HG02763 (cell line): ENCODE results near the gene YIPF1.
A peak's percentile ranks its signal among the peaks of the same experiment; 100 is the strongest.
"Not testable (repeated sequence)": the region's sequence is repeated elsewhere in the genome, so short reads cannot be mapped to it uniquely, and the experiment has no call there.

ENCODE experiments used
- ATAC-seq: cut with Tn5 transposase; IDR thresholded peaks from one replicate; pipeline ENCODE4 v1.9.1; 2021; ENCODE audit warnings: mild to moderate bottlenecking, moderate library complexity; ENCODE audit not compliant: unreplicated experiment

Gene YIPF1

GRCh38 chr1:53842347-53842746 is 47.2 kb downstream of the YIPF1 start:
- no peak for ATAC-seq

DNA sequence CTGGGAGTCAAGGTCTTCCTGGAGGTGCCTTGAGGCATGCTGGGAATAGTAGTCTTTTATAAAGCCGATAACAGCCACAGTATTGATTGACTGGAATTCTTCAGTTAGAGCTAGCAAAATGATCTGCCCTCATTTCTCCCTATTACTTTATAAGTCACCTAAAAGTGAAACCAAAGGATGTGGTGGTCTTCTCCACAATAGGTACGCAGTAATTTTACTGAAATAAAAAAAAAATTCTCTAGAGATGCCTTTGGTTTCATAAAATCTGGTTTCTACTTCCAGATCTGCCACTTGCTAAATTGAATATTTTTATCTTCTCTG is 51.0 kb downstream of the YIPF1 start:
- ATAC-seq: no peak

DNA sequence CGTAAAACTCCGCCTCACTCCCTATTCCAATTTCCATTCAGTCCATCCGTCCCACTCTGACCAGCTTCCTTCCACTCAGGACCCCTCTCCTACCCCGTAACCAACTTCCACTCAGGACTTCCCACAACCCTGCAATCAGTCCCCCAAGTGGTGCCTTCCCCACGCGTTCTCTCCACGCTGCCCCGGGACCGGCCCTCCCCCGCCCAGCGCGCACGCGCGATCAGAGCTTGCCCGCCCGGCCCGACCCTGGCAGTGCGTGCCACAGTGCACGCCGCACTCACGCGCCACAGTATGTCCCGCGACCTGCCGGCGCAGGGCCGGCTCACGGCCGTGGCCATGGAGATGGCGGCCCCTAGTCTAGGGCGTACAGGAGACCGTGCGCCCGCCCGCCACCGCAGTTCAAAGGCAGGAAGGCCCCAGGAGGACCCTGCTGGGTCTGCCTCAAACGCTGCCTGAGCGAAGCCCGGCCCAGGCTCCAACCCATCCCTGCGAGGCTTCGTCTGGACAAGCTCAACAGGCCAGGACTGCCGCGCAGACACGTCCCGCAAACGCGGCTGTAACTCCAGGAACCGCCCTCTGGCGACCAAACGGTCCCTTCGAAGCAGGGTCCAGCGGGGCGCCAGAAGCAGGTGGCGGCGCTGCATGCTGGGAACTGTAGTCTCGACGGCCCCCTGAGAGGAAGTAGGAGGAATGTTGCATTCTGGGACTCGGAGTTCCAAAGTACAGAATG is 51.5 kb downstream of the YIPF1 start, which contains the start of gene NDC1:
NDC1 (minus strand) TSS at position 373 of the 730 bp plus-strand sequence; CDS start at position 338, 35 bp downstream.
- peak; percentile 90 for ATAC-seq

GRCh38 chr1:53837646-53837923 is 52.0 kb downstream of the YIPF1 start:
- ATAC-seq: no peak

DNA sequence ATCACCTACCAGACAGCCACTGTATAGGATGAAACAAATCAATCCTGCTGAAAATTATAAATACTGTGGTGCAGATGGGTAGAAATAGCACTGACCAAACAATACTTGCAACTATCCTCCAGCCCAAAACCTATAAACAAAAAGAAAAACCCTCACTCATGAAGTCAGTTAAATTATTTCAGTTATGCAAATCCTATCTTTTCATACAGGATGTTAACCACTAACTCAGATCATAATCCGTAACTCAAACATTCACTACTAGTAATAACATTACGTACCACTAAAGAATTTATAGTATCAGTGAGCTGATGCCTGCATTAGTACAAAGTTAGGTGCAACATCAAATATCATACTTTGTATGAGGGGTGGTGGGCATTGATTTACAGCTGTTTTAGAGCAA is 54.1 kb downstream of the YIPF1 start:
- no peak for ATAC-seq

- ATAC-seq: no peak
These were observed 54.8 kb downstream of the YIPF1 start for GRCh38 chr1:53834776-53835175.

DNA sequence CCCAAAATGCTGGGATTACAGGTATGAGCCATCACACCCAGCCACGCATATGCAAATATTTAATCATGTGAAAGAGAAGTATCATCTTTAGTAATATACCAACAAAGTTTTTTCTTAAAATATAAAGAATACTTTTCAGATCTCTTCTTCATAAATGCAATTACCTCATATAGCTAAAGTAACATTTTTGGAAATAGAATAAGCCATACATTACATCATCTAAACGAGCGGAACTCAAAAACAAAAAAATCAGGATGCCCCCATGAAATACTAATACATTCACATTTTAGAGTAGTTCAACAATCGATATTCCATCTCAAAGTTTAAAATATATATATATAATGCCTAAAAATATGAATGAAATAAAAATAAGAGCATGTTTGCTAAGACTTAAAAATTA is 56.2 kb downstream of the YIPF1 start:
- no peak for ATAC-seq

- no peak for ATAC-seq
These were observed 63.2 kb downstream of the YIPF1 start for GRCh38 chr1:53826367-53826766.

- ATAC-seq: no peak
These were observed 64.3 kb downstream of the YIPF1 start for GRCh38 chr1:53825306-53825705.

DNA sequence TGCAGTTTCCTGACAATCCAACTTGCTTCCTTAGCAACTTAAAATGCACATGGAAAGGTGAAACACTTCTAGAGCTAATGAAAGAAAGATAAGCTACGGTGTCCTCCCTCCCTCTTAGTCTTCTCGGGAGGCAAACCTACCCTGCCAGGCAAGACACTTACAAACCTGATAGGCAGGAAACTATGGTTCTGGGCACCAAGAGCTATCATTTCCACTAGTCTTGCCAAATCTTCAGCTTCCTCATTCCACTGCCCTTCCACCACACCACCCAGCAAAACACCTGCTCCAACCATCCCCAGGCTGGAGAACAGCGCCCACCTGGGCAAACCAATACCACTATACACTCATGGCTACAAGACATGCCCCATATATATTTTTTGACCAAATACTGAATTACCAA is 66.7 kb downstream of the YIPF1 start:
- no peak for ATAC-seq

DNA sequence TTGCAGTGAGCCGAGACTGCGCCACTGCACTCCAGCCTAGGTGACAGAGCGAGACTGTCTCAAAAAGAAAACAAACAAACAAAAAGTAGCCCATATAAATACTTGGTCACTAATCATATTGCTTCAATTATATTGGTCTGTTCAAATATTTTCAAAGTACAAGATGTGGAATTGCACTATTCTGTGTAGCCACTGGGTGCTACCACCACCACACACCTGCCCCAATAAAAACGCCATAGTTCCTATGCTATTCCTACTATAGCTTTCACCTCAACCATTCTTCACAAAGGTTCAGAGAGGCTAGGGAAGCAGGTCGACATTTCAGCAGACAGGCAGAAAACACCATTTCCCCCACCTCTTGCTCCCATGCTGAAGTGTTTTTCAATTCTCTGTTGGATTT is 68.2 kb downstream of the YIPF1 start:
- no peak for ATAC-seq

GRCh38 chr1:53819387-53819786 is 70.2 kb downstream of the YIPF1 start:
- ATAC-seq: no peak

DNA sequence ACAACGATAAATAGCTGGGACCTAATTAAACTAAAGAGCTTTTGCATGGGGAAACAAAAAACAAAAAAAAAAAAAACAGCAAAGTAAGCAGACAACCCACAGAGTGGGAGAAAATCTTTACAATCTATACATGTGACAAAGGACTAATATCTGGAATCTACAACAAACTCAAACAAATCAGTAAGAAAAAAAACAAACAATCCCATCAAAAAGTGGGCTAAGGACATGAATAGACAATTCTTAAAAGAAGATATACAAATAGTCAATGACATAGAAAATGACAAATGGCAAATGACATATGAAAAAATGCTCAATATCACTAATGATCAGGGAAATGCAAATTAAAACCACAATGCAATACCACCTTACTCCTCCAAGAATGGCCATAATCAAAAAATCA is 73.0 kb downstream of the YIPF1 start:
- not testable (repeated sequence) for ATAC-seq

- ATAC-seq: not testable (repeated sequence)
These were observed 74.1 kb downstream of the YIPF1 start for GRCh38 chr1:53815484-53815883.

DNA sequence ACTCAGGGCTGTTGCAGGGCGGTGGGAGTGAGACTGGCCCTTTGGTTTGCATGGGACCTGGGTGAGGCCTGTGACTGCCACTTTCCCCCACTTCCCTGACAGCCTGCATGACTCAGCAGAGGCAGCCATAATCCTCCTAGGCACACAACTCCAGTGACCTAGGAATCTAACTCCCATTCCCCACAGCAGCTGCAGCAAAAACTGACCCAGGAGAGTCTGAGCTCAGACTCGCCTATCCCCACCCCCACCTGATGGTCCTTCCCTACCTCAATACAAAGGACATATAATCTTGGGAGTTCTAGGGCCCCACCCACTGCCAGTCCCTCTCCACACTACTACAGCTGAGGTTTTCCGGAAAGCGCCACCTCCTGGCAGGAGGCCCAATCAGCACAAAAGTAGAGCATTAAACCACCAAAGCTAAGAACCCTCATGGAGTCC is 78.2 kb downstream of the YIPF1 start:
- ATAC-seq: no peak

GRCh38 chr1:53810497-53810896 is 79.1 kb downstream of the YIPF1 start:
- ATAC-seq: no peak

- ATAC-seq: no peak
These were observed 79.6 kb downstream of the YIPF1 start for GRCh38 chr1:53810007-53810406.

- no peak for ATAC-seq
These were observed 81.7 kb downstream of the YIPF1 start for GRCh38 chr1:53807916-53808315.

GRCh38 chr1:53804791-53805505 is 84.6 kb downstream of the YIPF1 start:
- no peak for ATAC-seq

DNA sequence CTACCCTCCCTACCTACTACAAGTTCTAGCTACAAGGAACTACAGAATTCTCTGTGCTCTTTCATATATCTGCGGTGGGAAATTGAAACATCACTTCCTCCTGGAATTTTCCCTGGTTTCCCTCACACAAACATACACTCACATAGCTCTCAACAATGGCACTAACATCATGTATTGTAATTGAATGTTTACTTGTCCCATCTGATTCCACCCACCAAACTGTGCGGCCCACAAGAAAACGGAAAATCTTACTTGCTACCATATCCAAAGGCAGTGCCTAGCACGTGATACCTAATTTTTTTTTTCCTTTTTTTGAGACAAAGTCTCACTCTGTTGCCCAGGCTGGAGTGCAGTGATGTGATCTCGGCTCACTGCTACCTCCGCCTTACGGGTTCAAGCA is 85.4 kb downstream of the YIPF1 start:
- no peak for ATAC-seq
